Activated CD8-positive, alpha-beta memory T cell treated with anti-CD3 and anti-CD28 coated beads, Interleukin-2, amount 50 U/mL, for 1 hour (primary cell): ENCODE results near the gene SH3RF3.

ENCODE experiments used
- DNase-seq: peaks from one replicate; pipeline ENCODE4 v3.0.0-alpha.2; 2020; ENCODE audit errors: extremely low read depth

The SH3RF3 gene

GRCh38 chr2:109498906-109499305, 369.9 kb downstream of the SH3RF3 start:
- DNase-seq, result no peak

- no peak for DNase-seq
These were observed 370.6 kb downstream of the SH3RF3 start for GRCh38 chr2:109499566-109499965.

GRCh38 chr2:109500910-109501309, 371.9 kb downstream of the SH3RF3 start:
- no peak for DNase-seq

GRCh38 chr2:109501461-109501860, 372.5 kb downstream of the SH3RF3 start:
- no peak for DNase-seq

- DNase-seq, result no peak
These were observed 374.2 kb downstream of the SH3RF3 start for GRCh38 chr2:109503191-109503590.

GRCh38 chr2:109507217-109507616, 378.2 kb downstream of the SH3RF3 start:
- no peak for DNase-seq

- DNase-seq, result no peak
These were observed 378.8 kb downstream of the SH3RF3 start for GRCh38 chr2:109507828-109508227.

- DNase-seq, result no peak
These were observed 379.6 kb downstream of the SH3RF3 start for GRCh38 chr2:109508556-109508955.

GRCh38 chr2:109510136-109511028, 381.4 kb downstream of the SH3RF3 start:
- DNase-seq, result peak; percentile 23

GRCh38 chr2:109511168-109511567, 382.2 kb downstream of the SH3RF3 start:
- DNase-seq, result no peak

- no peak for DNase-seq
These were observed 383.1 kb downstream of the SH3RF3 start for GRCh38 chr2:109512076-109512475.

- DNase-seq, result no peak
These were observed 384.2 kb downstream of the SH3RF3 start for GRCh38 chr2:109513230-109513629.

GRCh38 chr2:109513749-109514588, 385.0 kb downstream of the SH3RF3 start:
- no peak for DNase-seq

GRCh38 chr2:109514857-109515256, 385.9 kb downstream of the SH3RF3 start:
- no peak for DNase-seq

- DNase-seq, result no peak
These were observed 387.6 kb downstream of the SH3RF3 start for GRCh38 chr2:109516445-109517117.

GRCh38 chr2:109517118-109517889, 388.3 kb downstream of the SH3RF3 start:
- no peak for DNase-seq

GRCh38 chr2:109519513-109519912, 390.5 kb downstream of the SH3RF3 start:
- no peak for DNase-seq

- DNase-seq, result no peak
These were observed 392.4 kb downstream of the SH3RF3 start for GRCh38 chr2:109521233-109522062.

GRCh38 chr2:109522063-109522374, 393.0 kb downstream of the SH3RF3 start:
- DNase-seq, result no peak

GRCh38 chr2:109523121-109523520, 394.1 kb downstream of the SH3RF3 start:
- no peak for DNase-seq
